HG03354 (cell line): ENCODE results near the gene TRABD2B.

Experiments
- ATAC-seq: cut with Tn5 transposase; IDR thresholded peaks from one replicate; pipeline ENCODE4 v1.9.1; 2021; ENCODE audit warnings: mild to moderate bottlenecking; ENCODE audit not compliant: unreplicated experiment, poor library complexity, severe bottlenecking

Gene TRABD2B

GRCh38 chr1:47772960-47773682 lies 224.1 kb downstream of the TRABD2B start:
- no peak for ATAC-seq

- no peak for ATAC-seq
Observed at GRCh38 chr1:47772281-47772680, 224.9 kb downstream of the TRABD2B start.

GRCh38 chr1:47771751-47772150 lies 225.4 kb downstream of the TRABD2B start:
- no peak for ATAC-seq

DNA sequence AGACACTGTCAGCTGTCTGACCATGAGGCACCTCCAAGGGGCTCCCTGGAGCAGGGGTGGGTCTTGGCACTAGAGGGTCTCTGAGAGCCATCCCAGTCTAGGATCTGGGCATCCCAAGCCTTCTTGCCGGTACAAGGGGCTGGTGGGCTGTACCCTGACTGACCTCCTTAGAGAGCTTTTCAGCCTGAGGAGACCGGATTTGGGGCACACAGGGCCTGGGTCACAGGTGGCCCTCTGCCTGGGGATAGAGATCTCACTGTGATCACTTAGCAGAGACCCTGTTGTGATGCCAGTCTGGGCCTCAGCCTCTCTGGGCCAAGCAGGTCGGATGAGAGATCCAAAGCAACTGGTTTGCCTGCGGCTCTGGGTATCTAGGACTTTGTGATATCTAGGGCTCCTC lies 227.2 kb downstream of the TRABD2B start:
- no peak for ATAC-seq

DNA sequence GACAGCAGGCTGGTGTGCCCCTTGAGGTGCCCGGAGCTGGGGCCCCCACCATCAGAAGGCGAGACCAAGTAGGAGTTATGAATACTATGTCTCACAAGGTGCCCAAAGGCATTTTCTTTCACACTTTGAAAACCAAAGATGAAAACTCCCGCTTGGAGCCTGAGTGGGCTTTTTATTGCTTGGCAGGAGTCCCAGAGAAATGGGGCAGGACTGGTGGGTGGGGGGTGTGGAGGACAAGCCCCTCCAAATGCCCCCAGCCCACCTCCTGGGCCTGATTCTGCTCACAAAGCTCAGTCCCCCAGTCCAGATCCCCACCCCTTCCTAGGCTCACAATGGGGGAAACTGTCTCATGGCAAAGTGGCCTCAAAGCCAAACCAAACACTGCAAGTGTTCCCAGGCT lies 227.9 kb downstream of the TRABD2B start:
- ATAC-seq = no peak

- ATAC-seq = no peak
Observed at GRCh38 chr1:47767741-47768100, 229.5 kb downstream of the TRABD2B start.

- ATAC-seq = no peak
Observed at GRCh38 chr1:47766832-47767740, 230.1 kb downstream of the TRABD2B start.

- ATAC-seq = no peak
Observed at GRCh38 chr1:47765742-47766485, 231.3 kb downstream of the TRABD2B start.

- ATAC-seq = no peak
Observed at GRCh38 chr1:47765236-47765635, 231.9 kb downstream of the TRABD2B start.

DNA sequence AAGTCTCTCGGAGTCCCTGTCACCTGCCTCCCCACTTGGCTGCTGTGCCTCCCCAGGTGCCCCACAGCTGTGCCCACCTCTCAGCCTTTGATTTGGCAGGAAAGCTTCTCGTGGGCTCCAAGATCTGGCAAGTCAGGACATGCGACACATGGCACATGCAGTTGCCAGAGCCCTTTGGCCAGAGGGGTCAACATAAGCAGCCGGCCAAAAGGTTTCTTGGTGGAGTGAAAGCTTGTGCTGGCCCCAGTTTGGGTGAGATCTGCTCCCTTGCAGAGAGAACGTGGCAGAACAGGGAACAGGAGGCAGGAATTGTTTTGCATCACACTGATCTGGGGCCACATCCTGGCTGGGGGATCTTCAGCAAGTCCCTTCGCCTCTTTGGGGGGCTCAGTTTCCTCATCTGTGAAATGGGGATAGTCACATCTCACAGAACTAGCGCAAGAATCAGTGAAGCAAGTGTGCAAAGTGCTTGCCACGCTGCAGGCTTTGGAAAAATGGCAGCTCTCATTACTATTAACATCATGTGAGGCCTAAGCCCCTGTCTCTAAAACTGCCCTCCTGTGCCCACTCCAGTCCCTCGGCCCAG lies 232.6 kb downstream of the TRABD2B start:
- ATAC-seq = no peak

GRCh38 chr1:47763591-47764171 lies 233.5 kb downstream of the TRABD2B start:
- no peak for ATAC-seq

GRCh38 chr1:47761974-47762373 lies 235.2 kb downstream of the TRABD2B start:
- ATAC-seq = no peak

- no peak for ATAC-seq
Observed at GRCh38 chr1:47761201-47761930, 235.8 kb downstream of the TRABD2B start.

- no peak for ATAC-seq
Observed at GRCh38 chr1:47759936-47760629, 237.1 kb downstream of the TRABD2B start.

GRCh38 chr1:47759251-47759935 lies 237.8 kb downstream of the TRABD2B start:
- ATAC-seq = no peak

GRCh38 chr1:47758341-47759250 lies 238.6 kb downstream of the TRABD2B start:
- no peak for ATAC-seq
